GM12878 (cell line): ENCODE results near the gene NUP62. TPM values are rescaled to one million over a fixed set of nuclear protein-coding genes. Genes with fewer than 3 reads are reported as not detected.

Experiments used
- ATF3 ChIP-seq: IDR thresholded peaks from 2 replicates; pipeline ENCODE4 v1.6.1; 2011; ENCODE audit warnings: low read depth, mild to moderate bottlenecking, low read length, moderate library complexity, borderline replicate concordance; ENCODE audit errors: extremely low read depth
- CBX3 ChIP-seq: fragments of 200-600 bp; sonication (generic); IDR thresholded peaks from 2 replicates; pipeline ENCODE4 v1.6.1; 2016; ENCODE audit warnings: low read depth, borderline replicate concordance
- CEBPB ChIP-seq, 2 experiments: fragments of 150-350 bp in 1 of 2; IDR thresholded peaks; 2 replicates each; pipeline ENCODE4 v1.6.1; 2012 to 2014; ENCODE audit warnings: low read depth in 2 of 2, low read length in 2 of 2, borderline replicate concordance in 1 of 2, inconsistent platforms in 1 of 2
- CHD1 ChIP-seq: IDR thresholded peaks from 2 replicates; pipeline ENCODE4 v1.6.1; 2012; ENCODE audit warnings: low read depth, low read length, improper control_type of control experiment
- EED ChIP-seq: sonication (generic); IDR thresholded peaks from 2 replicates; pipeline ENCODE4 v1.6.1; 2016; ENCODE audit warnings: antibody characterized with exemption, low read depth
- HCFC1 ChIP-seq: fragments of 150-350 bp; IDR thresholded peaks from 2 replicates; pipeline ENCODE4 v1.6.1; 2014; ENCODE audit warnings: low read length
- JUND ChIP-seq: IDR thresholded peaks from 2 replicates; pipeline ENCODE4 v1.6.1; 2012; ENCODE audit warnings: low read depth, mild to moderate bottlenecking, low read length, improper control_type of control experiment, moderate library complexity
- KDM1A ChIP-seq: fragments of 200-600 bp; sonication (generic); IDR thresholded peaks from 2 replicates; pipeline ENCODE4 v1.6.1; 2016; ENCODE audit warnings: borderline replicate concordance
- MYC ChIP-seq: IDR thresholded peaks from 2 replicates; pipeline ENCODE4 v1.6.1; 2011; ENCODE audit warnings: mild to moderate bottlenecking, low read length, moderate library complexity, inconsistent platforms; ENCODE audit not compliant: insufficient read depth, insufficient replicate concordance, insufficient read length, severe bottlenecking
- NFXL1 ChIP-seq: fragments of 450-650 bp; IDR thresholded peaks from 2 replicates; pipeline ENCODE4 v1.6.1; 2017; ENCODE audit warnings: antibody characterized with exemption, mild to moderate bottlenecking, borderline replicate concordance
- PAX8 ChIP-seq: fragments of 450-650 bp; IDR thresholded peaks from 2 replicates; pipeline ENCODE4 v1.6.1; 2017; ENCODE audit warnings: mild to moderate bottlenecking, moderate library complexity
- POU2F2 ChIP-seq: IDR thresholded peaks from 3 replicates; pipeline ENCODE4 v1.6.1; 2011; ENCODE audit warnings: low read depth, mild to moderate bottlenecking, low read length, borderline replicate concordance
- SIX5 ChIP-seq: IDR thresholded peaks from 2 replicates; pipeline ENCODE4 v1.6.1; 2011; ENCODE audit warnings: mild to moderate bottlenecking, low read depth, low read length, moderate library complexity; ENCODE audit not compliant: severe bottlenecking
- SP1 ChIP-seq: IDR thresholded peaks from one replicate; pipeline ENCODE4 v1.6.1; 2011; ENCODE audit warnings: low read depth, low read length
- SPI1 ChIP-seq: IDR thresholded peaks from 2 replicates; pipeline ENCODE4 v1.6.1; 2011; ENCODE audit warnings: low read depth, mild to moderate bottlenecking, low read length, moderate library complexity, borderline replicate concordance; ENCODE audit not compliant: insufficient read depth
- SREBF2 ChIP-seq: IDR thresholded peaks from 2 replicates; pipeline ENCODE4 v1.6.1; 2012; ENCODE audit warnings: mild to moderate bottlenecking, low read length
- SUZ12 ChIP-seq: fragments of 200-600 bp; sonication (generic); IDR thresholded peaks from one replicate; pipeline ENCODE4 v1.6.1; 2018; ENCODE audit warnings: antibody characterized with exemption, mild to moderate bottlenecking; ENCODE audit not compliant: unreplicated experiment
- TARDBP ChIP-seq: IDR thresholded peaks from 2 replicates; pipeline ENCODE4 v1.6.1; 2016; ENCODE audit warnings: borderline replicate concordance
- TCF3 ChIP-seq: IDR thresholded peaks from 2 replicates; pipeline ENCODE4 v1.6.1; 2012; ENCODE audit warnings: low read depth, mild to moderate bottlenecking, low read length, borderline replicate concordance; ENCODE audit not compliant: insufficient read depth
- USF2 ChIP-seq: IDR thresholded peaks from 2 replicates; pipeline ENCODE4 v1.6.1; 2011; ENCODE audit warnings: low read depth, low read length, improper control_type of control experiment, borderline replicate concordance
- ZBTB11 ChIP-seq: fragments of 450-650 bp; formaldehyde crosslinking; IDR thresholded peaks from 2 replicates; pipeline ENCODE4 v1.5.0; 2022; ENCODE audit warnings: mild to moderate bottlenecking, missing genetic modification characterization
- ZNF207 ChIP-seq: fragments of 450-650 bp; IDR thresholded peaks from 2 replicates; pipeline ENCODE4 v1.6.1; 2014; ENCODE audit warnings: antibody characterized with exemption, mild to moderate bottlenecking, borderline replicate concordance
- ZNF384 ChIP-seq: IDR thresholded peaks from 2 replicates; pipeline ENCODE4 v1.6.1; 2012; ENCODE audit warnings: low read depth, mild to moderate bottlenecking, low read length, improper control_type of control experiment, borderline replicate concordance
- polyA plus RNA-seq, 11 experiments: library from polyadenylated mRNA; depleted of rRNA in 4 of 11; unstranded in 6 of 11; stranded (reverse) in 5 of 11; fragments of >200 nt; fragmentation: Nextera tagmentation in 4 of 11; fragmentation: Illumina TruSeq in 1 of 11; extraction: Ambion mirVana in 4 of 11; extraction: Trizol in 1 of 11; gene quantifications; 1 replicate in 1 of 11; 2 replicates in 10 of 11; pipeline versions ENCODE4 v1.2.1 to v1.2.3, GENCODE V29; 2011 to 2016; ENCODE audit warnings: inconsistent platforms in 2 of 11, missing spikeins in 2 of 11, low read depth in 1 of 11
- total RNA-seq, 4 experiments: library from RNA; depleted of rRNA in 3 of 4; stranded (reverse); fragments of >200 nt in 3 of 4; fragmentation: Illumina TruSeq in 1 of 4; extraction: Trizol in 1 of 4; gene quantifications; 2 replicates each; pipeline versions ENCODE4 v1.2.1 to v1.2.3, GENCODE V29; 2013 to 2021
- TF ChIP-seq, protein P1 (sequence below): IDR thresholded peaks from 2 replicates; pipeline ENCODE4 v1.6.1; 2012; ENCODE audit warnings: low read length, inconsistent platforms

NUP62 gene
- total and polyA plus RNA-seq, 10 of the 15 experiments (the other 5 are each of a cell fraction or from before 2014, with no cell fraction given), result 19.5 to 110 (median 66.9) TPM

DNA sequence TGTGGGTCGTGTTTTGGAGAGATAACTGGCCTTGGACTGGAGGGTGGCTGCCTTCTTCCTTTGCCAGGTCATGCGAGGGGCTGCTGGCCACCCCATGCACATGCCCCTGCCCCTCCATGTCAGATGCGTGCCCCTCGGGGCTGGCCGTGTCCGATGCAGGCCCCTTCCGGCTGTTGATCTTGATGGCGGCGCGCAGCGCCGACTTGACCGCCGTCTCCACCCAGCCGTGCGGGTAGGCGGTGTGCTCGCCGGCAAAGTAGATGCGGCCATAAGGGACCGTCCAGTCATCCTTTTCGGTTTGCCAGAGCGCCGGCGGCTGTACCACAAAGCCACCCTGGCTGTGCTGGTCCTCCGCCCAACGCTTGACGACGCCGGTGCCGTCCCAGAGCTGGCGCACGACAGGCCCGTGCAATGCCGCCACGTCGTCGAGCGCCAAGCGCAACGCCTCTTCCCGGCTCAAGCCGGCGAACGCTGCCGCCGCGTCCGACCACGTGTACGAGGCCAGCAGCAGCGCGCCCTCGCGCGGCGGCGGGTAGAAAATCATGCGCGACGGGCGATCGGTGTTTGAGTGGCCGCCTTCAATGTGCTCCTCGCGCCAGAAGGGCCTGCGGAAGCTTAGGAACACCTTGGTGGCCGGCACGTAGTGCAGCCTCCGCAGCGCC is 39.5 kb downstream of the NUP62 start (continued):
- TF ChIP-seq ZBTB11 (CRISPR knock-in tag) (no peak; the same call in 1 of the 2 replicates), ZNF207 (peak; percentile 65; the same call in 1 of the 2 replicates), ATF3 (no peak), SP1 (peak; percentile 30), SREBF2 (no peak), CBX3 (no peak), TARDBP (no peak), POU2F2 (no peak), CHD1 (no peak), JUND (no peak), CEBPB (IDR thresholded peaks at IDR 0.05; ENCODE audit: borderline replicate concordance in 1 of 2, low read depth in 2 of 2, low read length in 2 of 2) (no peak), NFXL1 (no peak), PAX8 (no peak), USF2 (no peak; the same call in 1 of the 2 replicates), SIX5 (no peak), MYC (peak; percentile 91), TCF3 (no peak), EED (no peak), HCFC1 (no peak), KDM1A (no peak), SPI1 (no peak), ZNF384 (no peak), SUZ12 (no peak)
- TF ChIP-seq, protein P1, sequence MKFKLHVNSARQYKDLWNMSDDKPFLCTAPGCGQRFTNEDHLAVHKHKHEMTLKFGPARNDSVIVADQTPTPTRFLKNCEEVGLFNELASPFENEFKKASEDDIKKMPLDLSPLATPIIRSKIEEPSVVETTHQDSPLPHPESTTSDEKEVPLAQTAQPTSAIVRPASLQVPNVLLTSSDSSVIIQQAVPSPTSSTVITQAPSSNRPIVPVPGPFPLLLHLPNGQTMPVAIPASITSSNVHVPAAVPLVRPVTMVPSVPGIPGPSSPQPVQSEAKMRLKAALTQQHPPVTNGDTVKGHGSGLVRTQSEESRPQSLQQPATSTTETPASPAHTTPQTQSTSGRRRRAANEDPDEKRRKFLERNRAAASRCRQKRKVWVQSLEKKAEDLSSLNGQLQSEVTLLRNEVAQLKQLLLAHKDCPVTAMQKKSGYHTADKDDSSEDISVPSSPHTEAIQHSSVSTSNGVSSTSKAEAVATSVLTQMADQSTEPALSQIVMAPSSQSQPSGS, result no peak
